ENCODE data around the gene GRIK4.

GRCh38 chr11:120550007-120550406 is 38.5 kb downstream of the GRIK4 start:
- TF ChIP-seq, protein P1, sequence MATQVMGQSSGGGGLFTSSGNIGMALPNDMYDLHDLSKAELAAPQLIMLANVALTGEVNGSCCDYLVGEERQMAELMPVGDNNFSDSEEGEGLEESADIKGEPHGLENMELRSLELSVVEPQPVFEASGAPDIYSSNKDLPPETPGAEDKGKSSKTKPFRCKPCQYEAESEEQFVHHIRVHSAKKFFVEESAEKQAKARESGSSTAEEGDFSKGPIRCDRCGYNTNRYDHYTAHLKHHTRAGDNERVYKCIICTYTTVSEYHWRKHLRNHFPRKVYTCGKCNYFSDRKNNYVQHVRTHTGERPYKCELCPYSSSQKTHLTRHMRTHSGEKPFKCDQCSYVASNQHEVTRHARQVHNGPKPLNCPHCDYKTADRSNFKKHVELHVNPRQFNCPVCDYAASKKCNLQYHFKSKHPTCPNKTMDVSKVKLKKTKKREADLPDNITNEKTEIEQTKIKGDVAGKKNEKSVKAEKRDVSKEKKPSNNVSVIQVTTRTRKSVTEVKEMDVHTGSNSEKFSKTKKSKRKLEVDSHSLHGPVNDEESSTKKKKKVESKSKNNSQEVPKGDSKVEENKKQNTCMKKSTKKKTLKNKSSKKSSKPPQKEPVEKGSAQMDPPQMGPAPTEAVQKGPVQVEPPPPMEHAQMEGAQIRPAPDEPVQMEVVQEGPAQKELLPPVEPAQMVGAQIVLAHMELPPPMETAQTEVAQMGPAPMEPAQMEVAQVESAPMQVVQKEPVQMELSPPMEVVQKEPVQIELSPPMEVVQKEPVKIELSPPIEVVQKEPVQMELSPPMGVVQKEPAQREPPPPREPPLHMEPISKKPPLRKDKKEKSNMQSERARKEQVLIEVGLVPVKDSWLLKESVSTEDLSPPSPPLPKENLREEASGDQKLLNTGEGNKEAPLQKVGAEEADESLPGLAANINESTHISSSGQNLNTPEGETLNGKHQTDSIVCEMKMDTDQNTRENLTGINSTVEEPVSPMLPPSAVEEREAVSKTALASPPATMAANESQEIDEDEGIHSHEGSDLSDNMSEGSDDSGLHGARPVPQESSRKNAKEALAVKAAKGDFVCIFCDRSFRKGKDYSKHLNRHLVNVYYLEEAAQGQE (IDR thresholded peaks at IDR 0.05): no peak
- TF ChIP-seq CTCF (IDR thresholded peaks at IDR 0.05; ENCODE audit: low read depth, low read length, missing input control) (no peak), TAF1 (conservative IDR thresholded peaks at IDR 0.05) (no peak), EGR1 (IDR thresholded peaks at IDR 0.05; ENCODE audit: low read depth in 2 of 2) (no peak), RAD21 (IDR thresholded peaks at IDR 0.05) (no peak), FOXA1 (IDR thresholded peaks at IDR 0.05) (no peak)

Data from liver (tissue), 3 donors.